ENCODE measurements around the gene AEBP1.

AEBP1 gene

GRCh38 chr7:44145479-44145968 lies 41.4 kb downstream of the AEBP1 start:
- no peak for DNase-seq

DNA sequence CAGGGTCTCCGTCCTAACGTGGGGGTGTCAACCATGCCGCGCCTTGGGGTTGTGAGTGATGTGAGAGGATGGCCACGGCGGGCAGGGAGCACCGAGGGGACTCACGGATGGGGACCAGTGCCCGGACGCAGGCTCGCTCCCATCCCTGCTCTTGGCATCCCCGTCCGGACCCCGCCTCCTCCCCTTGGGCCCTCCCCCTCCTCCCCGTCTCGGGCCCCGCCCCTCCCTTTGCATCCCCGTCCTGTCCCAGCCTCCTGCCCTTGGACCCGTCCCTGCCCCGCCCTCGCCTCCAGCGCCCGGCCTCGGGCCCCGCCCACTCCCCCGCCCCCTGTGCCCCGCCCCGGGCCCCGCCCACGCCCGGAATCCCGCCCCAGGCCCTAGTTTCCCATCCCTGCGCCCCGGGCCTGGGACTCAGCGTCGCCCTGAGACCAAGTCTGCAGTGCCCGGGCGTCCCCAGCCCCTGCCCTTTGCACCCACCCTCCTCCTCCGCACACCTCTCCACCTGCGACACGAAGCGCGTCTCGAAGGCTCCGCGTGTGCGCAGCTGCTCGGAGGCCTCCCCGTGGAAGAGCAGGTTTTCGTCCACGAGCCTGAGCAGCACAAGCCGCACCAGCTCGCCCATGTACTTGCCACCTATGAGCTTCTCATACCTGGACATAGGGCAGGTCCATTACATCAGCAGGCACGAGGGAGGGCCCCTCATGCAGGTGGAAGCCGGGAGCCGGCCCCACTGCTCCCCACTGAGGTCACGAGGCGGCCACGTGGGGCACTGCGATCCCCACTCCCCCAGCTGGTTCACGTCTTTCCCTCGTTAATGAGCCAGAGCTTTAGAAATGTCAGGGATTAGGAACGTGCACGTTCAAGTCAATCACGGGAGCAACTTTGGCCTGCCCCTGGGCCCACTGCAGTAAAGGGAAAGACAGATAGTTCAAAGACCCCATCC lies 42.1 kb downstream of the AEBP1 start:
- DNase-seq, result peak; percentile 21

- no peak for DNase-seq
These were observed 43.2 kb downstream of the AEBP1 start for GRCh38 chr7:44147026-44147991.

DNA sequence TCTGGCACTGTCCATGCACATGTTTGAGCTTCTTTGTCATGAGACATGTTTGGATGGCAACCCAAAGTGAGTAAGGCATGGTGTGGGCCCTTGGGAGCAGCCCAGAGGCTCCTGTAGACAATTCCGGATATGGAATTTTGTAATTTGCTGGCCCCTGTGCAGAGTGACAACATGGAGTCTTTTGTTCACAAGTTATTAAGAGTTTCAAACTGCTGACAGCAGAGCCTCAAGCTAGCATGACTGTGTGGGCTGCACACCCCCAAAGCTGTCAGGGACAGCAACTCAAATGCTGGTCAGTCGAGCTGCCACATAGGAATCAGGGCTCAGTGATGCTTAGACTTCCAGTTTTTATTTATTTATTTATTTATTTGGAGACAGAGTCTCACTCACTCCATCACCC lies 44.0 kb downstream of the AEBP1 start:
- no peak for DNase-seq

DNA sequence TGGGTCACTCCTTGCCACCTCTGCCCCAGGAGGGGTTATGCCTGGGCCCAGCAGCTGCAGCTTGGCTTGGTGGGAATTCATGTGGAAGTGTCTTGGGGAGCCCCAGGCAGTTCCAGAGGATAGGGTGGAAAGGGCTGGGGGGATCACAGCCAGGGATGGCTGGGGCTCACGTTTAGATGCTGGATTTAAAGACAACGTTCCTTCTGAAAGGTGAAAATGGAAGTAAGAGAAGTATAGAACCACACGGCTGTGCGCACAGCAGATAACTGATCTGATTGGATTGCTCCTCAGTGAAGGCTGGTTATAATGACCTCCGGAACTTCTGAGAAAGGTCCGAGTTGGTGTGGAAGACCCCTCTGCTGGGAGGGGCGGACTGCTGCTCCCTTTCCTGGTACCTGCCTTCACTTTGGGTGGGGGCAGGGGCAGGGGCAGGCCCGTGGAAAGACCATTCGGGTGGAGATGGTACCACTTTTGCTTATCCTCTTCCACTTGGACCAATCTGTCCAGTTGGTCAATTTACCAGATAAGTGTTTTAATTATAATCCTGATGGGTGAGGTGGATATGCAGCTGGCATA lies 44.9 kb downstream of the AEBP1 start:
- DNase-seq, result no peak

- no peak for DNase-seq
These were observed 45.7 kb downstream of the AEBP1 start for GRCh38 chr7:44149571-44150465.

DNA sequence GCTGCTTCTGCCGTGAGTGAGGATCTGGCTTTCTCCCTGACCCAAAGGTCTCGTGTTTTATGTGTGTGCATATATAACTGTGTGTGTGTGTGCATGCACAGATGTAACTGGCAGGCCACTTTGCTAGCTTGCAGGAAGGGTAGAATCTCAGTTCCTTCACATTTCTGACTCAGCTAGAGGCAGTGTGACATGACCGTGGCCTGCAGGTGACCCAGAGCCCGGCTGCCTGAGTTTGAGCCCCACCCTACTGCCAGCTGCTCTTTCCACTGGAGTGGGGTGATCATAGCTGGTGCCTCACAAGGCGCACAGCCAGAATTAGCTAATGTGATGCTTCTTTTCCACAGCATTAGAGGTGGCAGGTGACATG lies 46.3 kb downstream of the AEBP1 start:
- DNase-seq, result no peak

GRCh38 chr7:44150966-44151941 lies 47.1 kb downstream of the AEBP1 start:
- DNase-seq, result no peak

DNA sequence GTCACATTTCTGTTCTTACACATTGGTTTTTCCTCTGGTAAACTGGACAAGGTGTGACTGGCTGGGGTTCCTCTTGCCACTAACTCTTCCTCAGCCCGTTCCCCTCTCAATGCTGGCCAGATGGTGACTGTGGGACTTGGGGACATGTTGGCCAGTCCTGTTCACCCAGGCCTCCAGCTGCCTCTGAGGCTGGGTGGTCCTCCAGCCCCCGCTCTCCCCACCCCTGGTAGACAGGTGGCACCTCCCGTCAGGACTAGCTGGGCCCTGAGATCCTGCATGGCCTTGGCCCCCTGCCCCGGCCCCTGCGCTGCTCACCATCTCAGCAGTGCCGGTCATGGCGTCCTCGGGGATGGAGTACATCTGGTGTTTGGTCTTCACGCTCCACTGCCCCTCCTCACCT lies 47.8 kb downstream of the AEBP1 start:
- no peak for DNase-seq

DNA sequence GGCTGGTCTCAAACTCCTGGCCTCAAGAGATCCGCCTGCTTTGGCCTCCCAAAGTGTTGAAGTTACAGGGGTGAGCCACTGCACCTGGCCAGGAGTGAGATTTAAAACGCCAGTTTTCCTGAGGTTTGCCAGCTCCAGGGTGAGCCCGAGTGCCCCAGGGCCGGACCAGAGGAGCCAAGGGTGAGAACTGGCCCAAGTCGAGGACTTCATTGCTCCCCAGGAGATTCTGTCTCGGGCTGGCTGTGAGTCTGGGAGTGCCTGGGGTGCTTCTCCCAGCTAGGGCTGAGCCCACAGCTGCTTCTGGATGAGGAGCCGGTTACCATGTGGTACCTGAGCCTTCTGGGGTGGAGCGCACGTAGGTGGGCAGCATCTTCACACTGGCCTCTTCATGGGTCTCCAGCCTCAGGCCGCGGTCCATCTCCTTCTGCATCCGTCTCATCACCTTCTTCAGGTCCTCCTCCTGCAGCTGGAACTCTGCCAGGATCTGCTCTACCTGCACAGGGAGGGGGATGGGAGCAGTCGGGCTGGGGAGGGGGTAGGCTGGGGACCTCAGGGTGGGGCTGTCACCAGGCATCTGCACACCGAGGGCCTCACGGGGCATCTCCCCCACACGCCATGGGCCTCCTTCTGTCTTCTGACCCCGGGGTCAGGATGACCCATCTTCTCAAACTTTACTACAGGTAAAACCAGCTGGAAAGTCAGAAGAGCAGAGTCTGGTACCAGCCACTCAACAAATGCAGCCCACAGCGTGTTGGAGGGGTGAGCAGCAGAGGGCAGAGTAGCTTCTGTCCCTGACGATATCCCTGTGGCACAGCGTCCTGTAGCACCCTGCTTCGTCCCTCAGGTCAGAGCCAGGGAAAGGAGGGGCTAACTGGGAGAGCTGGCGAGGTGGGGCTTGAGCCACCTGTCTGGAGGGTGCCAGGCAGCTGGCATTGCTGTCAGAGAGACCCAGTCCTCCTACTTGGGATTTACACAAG lies 49.1 kb downstream of the AEBP1 start:
- DNase-seq, result no peak

DNA sequence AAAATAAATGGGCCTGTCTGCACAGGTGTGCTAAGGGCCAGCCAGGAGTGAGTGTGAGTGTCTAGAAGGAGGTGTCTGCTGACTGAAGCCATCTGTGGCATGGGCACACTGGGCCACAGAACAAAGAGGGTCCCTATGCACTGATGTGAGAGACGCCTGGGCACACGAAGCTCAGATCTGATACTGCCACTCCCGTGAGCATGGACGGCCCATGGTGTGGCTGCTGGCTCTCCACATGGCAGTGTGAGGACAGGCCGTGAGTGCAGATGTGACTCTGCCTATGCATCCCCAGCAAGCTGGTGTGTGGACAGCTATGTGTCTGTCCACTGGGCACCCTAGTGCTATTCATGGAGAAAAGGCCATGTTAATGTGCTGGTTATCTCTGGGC lies 49.8 kb downstream of the AEBP1 start:
- no peak for DNase-seq

DNA sequence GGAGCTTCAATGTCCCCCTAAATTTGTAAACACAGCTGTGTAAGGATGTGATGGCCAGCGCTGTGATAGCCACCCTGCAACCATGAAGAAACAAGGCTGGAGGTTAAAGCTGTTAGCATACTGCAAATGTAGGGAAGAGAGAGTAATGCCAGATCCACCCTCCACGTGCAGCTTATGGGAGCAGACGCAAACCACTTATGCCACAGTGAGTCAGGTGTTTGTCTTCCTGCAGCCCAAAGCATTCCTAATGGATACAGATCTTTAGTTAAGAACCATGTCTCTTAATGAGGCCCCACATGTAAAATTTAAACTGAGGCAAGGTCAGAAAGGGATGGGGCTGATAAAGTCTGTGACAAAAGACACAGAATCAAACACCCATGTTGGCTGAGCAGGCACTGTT lies 50.6 kb downstream of the AEBP1 start:
- no peak for DNase-seq

DNA sequence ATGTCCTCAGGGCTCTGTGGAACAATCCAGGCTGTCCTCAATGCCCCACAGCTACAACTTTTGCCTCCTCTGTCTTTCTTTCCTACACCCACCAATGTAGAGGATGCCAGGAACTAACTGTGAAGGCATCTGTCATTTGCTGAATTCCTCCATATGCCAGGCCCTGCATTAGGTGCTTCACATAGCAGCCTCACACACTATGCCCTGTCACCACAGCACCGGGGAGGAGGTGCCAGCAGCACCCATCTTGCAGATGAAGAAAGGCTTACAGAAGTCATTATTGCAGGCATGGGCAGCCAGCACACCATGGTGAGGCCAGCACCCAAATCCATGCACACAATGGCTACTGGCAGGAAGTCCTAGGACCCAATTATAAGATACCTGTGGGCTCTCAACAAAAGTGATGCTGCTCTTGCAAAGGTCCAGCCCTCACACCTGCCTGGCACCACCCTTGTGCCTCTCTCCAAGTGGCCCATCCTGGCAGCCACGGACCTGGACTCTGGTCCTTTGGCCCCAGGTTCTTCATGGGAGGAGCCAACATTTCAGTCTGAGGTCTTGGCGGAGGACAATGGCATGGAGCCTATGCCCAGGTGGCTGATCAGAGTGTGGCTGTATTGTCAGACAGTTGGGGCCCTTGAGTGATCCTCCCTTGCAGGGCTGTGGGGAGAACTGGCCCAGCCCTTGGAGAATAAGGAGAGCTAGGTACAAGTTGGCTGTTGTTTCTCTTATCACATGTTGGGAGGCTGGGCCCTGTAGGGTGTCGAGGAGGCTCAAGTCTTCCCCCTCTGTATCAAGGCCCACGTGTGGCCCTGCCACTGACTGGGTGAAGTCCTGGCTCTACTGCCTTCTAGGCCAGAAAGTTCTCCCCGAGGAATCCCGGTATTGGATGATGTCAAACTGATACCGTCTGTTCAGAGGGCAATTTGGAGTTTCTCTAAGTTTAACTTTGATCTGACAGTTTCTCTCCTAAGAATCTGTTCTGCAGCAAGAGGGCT lies 51.3 kb downstream of the AEBP1 start:
- DNase-seq, result no peak

DNA sequence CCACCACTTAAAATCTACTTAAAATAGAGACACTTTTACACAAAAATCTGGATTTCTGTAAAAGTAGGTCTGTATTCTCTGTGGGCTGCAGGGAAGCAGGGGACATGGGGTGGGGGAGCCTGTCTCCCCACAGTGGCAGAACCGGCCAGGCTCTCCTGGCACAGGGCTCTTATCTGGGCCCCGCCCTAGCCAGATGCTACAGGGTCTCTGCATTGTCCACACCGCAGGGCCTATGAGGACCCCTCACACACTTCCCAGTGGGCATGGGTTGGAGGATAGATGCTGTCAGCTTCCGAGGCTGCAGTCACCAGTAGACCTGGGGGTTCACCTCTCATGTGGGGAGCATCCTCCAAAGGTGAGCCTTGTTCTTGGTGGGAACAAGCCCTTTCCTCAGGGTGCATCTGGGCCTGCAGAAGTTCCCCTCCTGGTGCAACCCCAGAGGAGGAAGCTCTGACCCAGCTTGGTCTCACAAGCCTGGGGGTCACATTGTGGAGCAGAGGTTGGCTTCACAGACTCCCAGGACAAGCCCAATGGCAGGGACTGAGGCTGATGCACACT lies 52.4 kb downstream of the AEBP1 start:
- DNase-seq, result no peak

DNA sequence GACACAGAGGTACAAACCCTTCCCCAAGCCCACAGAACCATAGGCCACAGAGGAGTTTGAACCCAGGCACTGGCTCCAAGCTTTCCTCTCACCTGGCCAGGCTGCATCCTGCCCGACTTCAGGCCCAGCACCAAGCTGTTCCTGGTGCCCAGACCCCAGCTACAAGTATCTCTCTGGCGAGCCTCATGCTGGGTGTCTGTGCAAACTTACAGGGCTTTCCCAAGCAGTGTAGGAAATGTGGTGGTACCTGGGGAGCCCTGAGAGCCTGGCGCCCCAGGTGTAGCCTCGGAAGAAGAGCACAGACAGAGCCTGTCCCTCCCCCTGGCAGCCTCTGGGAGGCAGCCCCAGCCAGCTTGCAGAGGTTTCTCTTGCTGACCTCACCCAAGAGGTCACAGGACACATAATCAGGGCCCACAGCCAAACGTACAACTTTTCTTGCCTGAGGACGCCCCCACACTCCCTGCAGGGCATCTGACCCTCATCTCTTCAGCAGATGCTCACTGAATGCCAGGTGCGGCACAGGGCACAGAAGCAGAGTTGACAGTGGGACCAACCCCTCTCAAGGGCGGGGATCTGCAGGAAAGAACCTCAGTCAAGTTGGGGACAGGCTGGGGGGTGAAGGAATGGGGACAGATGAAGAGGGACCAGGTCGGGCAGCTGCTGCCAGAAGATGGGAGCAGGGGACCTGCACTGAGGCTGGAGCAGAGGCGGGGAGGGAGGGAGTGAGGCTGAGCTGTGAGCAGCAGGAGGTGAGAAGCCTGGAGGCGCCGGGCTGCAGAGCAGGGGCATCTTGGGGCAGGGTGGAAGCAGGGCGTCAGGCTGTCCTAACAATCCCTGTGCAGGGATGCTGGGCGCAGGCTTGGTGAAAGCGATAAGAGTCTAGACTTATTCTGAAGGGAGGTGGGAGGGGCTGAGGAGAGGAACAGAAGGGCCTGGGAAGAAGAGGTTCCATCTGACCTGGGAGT lies 53.3 kb downstream of the AEBP1 start:
- DNase-seq, result no peak

GRCh38 chr7:44158096-44158872 lies 54.1 kb downstream of the AEBP1 start:
- DNase-seq, result no peak

Data from inflammatory macrophage treated with lipopolysaccharide for 4 hours (primary cell).